CD4-positive, alpha-beta T cell treated with Interleukin-17A for 4 hours (primary cell): ENCODE results near the gene EPB41L3.

Source experiments
- DNase-seq: peaks from one replicate; pipeline ENCODE4 v3.0.0-alpha.2; 2020; ENCODE audit warnings: mixed read lengths

The EPB41L3 gene

DNA sequence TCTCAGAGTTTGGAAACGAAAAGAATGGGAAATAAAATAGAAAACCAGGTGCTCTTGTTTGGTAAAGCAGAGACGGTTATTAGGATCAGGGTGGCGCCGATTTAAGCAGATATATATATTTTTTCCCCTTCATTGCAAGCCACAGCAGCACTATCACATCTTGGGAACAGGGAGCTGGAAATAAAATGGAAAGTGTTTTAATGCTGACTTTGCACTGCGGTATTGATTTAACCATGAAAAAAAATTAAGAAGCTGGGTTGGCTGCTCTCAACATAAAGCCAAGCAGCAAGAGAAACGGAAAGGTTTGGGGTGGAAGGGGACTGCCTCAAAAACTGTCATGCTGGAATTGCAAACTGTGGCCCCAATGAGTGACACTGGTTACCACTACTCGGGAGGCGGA lies 145.5 kb downstream of the EPB41L3 start:
- DNase-seq, result no peak

DNA sequence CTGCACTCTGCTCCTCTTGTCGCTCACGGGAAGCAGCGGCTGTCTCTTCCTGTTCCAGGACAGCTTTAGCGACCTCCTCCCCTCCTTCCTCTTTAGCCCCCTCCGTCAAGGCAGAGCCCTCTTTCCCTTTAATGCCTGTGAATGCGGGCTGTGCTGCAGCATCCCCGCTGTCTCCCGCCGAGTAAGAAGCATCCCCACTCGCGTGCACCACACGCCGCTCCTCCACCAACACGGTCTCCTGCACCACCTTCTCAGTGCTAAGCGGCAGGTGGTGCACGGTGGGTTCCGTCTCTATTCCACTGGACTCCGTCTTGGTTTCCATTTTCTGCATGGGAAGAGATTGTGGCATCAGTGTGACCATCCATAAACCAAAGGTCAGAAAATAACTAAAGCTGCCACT lies 146.7 kb downstream of the EPB41L3 start:
- no peak for DNase-seq

DNA sequence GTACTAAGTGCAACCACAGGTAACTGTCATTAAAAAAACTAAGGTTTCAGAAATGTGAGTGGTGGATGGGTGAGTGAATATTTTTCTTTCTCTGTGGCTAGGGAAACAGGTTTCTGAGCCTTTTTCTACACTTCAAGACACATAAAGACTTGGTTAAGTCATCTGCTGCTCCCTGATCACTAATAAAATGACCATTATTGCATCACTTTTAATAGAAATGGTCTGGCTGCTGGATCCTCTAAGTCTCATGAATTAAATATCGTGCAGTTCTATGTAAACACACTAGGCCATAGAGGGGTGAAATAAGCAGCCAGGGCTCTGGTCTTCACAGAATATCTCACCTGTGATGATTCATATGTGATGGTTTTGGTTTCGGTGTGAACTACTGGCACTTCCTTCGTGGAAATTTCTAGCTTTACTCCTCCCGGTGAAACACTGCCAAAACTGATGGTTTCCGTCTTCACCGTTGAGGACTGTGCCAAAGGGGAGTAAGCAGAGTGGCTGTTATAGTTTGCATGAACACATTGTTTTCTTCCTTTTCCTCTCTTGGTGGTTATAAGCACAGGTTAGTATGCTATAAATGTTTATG lies 147.8 kb downstream of the EPB41L3 start:
- DNase-seq, result no peak

DNA sequence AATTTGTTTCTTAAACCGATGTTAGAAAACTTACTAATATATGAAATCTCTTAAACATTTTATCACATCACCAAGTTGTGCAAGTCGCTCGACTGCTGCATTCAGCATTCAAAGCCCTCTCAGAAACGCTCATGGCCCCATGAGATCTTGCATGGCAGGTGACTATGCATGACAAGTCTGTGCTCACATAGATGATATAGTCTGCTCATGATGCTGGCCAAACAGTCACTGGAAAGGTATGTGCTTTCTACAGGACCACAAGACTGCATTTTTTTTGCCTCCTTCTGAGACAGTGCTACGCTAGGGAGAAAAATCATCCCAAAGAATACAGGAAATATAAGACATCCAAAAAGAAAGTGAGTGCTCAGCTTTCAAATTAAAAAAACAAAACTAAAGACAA lies 150.0 kb downstream of the EPB41L3 start:
- DNase-seq, result no peak

DNA sequence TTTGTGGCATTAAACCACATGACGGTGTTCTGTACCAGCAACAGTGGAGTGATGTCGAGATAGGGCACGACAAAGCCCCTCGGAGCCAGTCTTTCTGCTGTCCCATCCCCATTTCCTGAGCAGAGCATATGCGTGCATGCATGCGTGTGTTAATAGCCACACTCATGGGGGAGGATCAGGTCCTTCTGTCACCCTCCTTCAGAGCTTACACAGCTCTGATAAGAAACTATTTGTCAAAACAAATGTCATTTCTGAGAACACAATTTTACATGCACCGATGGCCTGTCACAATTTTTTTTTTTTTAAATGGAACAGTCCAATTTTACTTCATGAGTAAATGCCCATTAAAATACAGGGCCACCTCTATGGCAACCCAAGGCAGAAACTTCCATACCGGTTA lies 152.4 kb downstream of the EPB41L3 start:
- DNase-seq, result no peak

DNA sequence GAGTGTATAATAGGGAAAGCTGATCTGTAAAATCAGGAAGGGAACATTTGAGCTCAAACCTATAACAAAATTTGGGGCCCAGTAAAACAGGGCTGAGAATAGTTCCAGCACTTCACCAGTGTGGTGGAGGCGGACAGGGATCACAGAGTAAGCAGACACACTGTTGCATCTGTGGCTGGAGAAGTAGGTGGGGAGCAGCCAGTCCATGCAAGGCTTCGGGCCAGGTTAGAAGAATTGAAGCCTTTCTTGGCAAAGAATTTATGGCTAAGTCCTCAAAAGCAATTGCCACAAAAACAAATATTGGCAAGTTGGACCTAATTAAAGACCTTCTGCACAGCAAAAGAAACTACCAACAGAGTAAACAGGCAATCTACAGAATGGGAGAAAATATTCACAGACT lies 154.4 kb downstream of the EPB41L3 start:
- no peak for DNase-seq

DNA sequence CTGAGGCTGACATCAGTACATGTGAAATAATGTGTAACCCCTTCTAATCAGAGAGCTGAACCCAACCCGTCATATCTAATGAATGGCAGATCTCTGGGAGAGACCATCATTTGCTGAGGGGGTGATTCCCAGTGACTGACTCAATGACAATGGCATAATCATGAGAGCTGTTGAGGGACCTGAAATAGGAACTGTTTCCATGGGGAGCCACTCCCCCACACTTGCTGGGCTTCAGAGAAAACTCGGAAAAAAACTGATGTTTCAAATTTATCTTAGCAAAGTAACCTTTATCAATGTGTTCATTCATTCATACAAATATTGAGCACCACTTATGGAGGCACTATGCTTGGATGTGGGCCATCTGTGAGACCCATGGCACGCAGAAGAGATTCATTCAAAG lies 154.9 kb downstream of the EPB41L3 start:
- no peak for DNase-seq

DNA sequence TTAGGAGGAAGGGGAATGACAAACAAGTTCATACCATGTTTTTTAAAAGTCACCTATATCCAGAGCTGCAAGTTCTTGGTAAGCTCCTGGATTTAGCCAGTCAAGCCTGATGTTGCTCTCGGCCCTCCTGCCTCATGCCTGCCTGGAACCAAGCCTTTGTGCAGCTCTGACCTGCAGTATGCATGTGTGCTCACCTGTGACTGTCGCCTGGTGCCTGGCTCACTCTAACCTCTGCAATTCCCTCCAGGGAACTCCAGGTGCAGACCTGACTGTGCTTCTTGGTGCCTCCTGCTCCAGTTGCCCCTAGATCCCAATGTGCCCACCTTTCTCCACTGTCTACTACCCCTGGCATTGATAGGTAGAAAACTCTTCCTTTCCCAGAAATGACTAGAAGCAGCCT lies 163.2 kb downstream of the EPB41L3 start:
- DNase-seq, result no peak

DNA sequence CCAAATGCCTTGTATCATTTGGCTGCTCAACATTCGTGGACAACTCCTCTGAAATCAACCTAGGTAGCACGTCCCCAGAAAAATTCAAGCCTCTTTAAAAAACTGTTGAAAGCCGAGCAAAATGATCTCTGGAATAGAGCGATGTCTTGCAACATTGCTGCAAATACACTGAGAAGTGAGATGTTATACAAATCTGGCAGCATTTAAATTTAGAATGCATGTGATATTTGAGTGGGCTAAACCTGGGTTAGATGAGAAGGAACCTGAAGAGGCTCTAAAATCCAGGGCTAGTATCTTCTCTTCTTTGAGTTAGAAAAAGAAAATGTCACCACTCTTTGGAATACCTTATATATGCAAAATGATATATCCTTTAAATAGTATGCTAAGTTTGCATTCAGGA lies 166.8 kb downstream of the EPB41L3 start:
- no peak for DNase-seq

DNA sequence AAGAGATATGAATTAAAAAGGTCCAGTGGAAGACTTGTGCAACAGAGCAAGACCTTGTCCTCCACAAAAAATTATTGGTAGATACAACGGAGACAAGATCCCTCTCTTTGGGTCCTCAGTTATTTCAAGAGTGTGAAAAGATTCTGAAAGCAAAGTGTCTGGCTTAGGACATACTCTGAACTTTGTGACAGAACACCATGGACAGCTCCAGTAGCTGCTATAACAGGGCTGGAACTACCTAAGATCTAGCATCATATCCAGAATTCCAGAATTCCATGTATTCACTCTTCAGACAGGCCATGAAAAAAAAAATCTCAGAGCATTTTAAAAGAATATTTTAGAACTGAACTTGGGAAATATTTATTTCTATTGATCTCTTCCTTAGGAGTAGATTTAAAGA lies 173.5 kb downstream of the EPB41L3 start:
- no peak for DNase-seq

DNA sequence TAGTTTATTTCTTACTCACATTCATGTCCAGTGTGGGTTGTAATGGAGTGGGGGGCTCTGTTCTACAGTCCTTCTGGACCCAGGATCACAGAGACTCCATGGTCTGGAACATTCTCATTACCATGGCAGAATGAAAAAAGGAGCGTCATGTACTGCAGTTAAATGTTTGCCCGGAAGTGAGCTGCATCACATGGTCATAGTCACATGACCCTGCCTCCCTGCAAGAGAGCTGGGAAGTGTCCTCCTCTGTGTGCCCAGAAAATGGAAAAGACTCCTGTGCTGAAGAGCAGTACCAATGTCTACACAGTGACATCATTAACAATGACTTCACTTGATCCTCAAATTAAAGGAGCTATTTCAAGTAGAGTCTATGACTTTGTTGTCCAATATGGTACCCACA lies 174.3 kb downstream of the EPB41L3 start:
- DNase-seq, result no peak

DNA sequence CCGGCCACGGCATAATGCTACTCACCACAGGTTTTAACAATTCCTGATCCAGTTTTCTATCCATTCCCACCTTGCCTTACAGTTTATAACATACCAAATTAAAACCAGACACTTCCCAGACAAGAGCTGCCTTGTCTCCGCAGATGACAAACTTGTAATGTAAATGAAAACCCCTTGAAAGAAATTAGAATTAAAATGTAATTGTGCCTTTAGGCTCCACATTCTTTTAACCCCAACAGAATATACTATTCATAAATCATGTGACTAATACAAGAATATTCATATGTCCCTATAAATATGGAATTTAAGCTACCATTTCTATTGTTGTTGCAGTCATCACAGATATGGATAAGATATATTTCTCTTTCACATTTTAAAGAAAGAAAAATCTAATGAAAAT lies 178.4 kb downstream of the EPB41L3 start:
- no peak for DNase-seq

DNA sequence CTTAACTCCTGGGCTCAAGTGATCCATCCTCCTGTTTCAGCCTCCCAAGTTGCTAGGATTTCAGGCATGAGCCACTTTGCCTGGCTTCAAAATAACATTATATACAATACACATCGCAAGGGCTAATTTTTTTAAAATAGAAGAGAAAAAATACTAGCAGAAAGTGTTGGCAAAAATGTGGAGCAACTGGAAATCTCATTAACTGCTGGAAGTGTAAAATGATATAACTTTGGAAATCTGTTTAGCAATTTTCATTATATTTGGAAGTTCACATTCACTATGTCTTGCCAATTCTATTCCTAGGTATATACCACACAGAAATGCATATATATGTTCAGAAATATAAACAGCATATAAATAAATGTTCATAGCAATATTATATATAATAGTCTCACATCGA lies 193.2 kb downstream of the EPB41L3 start:
- no peak for DNase-seq
